Activated CD8-positive, alpha-beta memory T cell treated with anti-CD3 and anti-CD28 coated beads for 1 hour (primary cell): ENCODE data around the gene NACC2.

ENCODE experiments used
- DNase-seq, 2 donors: peaks; one replicate each; pipeline ENCODE4 v3.0.0-alpha.2; 2020; ENCODE audit warnings: low read depth in 1 of 2; ENCODE audit errors: extremely low read depth in 1 of 2

Gene NACC2

GRCh38 chr9:135985889-135986288, 109.2 kb downstream of the NACC2 start:
- no peak for DNase-seq

GRCh38 chr9:135985459-135985774, 109.7 kb downstream of the NACC2 start:
- DNase-seq = no peak

- DNase-seq = no peak
These were observed 110.9 kb downstream of the NACC2 start for GRCh38 chr9:135984072-135984710.

- DNase-seq = no peak
These were observed 111.6 kb downstream of the NACC2 start for GRCh38 chr9:135983208-135984071.

GRCh38 chr9:135982499-135983207, 112.4 kb downstream of the NACC2 start:
- no peak for DNase-seq

- no peak for DNase-seq
These were observed 114.0 kb downstream of the NACC2 start for GRCh38 chr9:135980926-135981630.

- no peak for DNase-seq
These were observed 115.4 kb downstream of the NACC2 start for GRCh38 chr9:135979547-135980166.

GRCh38 chr9:135978642-135979546, 116.2 kb downstream of the NACC2 start:
- DNase-seq = no peak

GRCh38 chr9:135976944-135977343, 118.1 kb downstream of the NACC2 start:
- DNase-seq = no peak

GRCh38 chr9:135976531-135976930, 118.6 kb downstream of the NACC2 start:
- no peak for DNase-seq

GRCh38 chr9:135975834-135976233, 119.3 kb downstream of the NACC2 start:
- no peak for DNase-seq

GRCh38 chr9:135974220-135974573, 120.9 kb downstream of the NACC2 start:
- DNase-seq = no peak

GRCh38 chr9:135973277-135974219, 121.5 kb downstream of the NACC2 start:
- DNase-seq = no peak

GRCh38 chr9:135971892-135972291, 123.2 kb downstream of the NACC2 start:
- DNase-seq = no peak

GRCh38 chr9:135971111-135971766, 123.8 kb downstream of the NACC2 start:
- no peak for DNase-seq

GRCh38 chr9:135970128-135970815, 124.8 kb downstream of the NACC2 start:
- no peak for DNase-seq

- no peak for DNase-seq
These were observed 125.9 kb downstream of the NACC2 start for GRCh38 chr9:135969064-135969683.
